Hepatocyte (in vitro differentiated cells): ENCODE measurements around the gene VNN1. TPM values are rescaled to one million over a fixed set of nuclear protein-coding genes. Genes with fewer than 3 reads are reported as not detected.

Experiments used
- DNase-seq: peaks from one replicate; pipeline ENCODE4 v3.0.0-alpha.2; 2016; ENCODE audit warnings: low spot score
- H2AFZ ChIP-seq: fragments of 200-600 bp; sonication (generic); 2 replicates; pipeline ENCODE4 v1.6.0; 2016; ENCODE audit warnings: antibody characterized with exemption, mild to moderate bottlenecking
- H3K27ac ChIP-seq: fragments of 200-600 bp; sonication (generic); 2 replicates; pipeline ENCODE4 v1.5.1; 2016; ENCODE audit warnings: mild to moderate bottlenecking
- H3K27me3 ChIP-seq: fragments of 200-600 bp; sonication (generic); 2 replicates; pipeline ENCODE4 v1.6.1; 2016
- H3K36me3 ChIP-seq: fragments of 200-600 bp; sonication (generic); replicated peaks from 2 replicates; pipeline ENCODE4 v1.5.1; 2016; ENCODE audit warnings: low read depth; ENCODE audit not compliant: insufficient read depth
- H3K4me1 ChIP-seq: fragments of 200-600 bp; sonication (generic); 2 replicates; pipeline ENCODE4 v1.5.1; 2016; ENCODE audit warnings: mild to moderate bottlenecking, moderate library complexity; ENCODE audit not compliant: insufficient read depth
- H3K4me2 ChIP-seq: fragments of 200-600 bp; sonication (generic); 2 replicates; pipeline ENCODE4 v1.6.0; 2016
- H3K4me3 ChIP-seq: fragments of 200-600 bp; sonication (generic); 2 replicates; pipeline ENCODE4 v1.5.1; 2016; ENCODE audit warnings: mild to moderate bottlenecking
- H3K79me2 ChIP-seq: fragments of 200-600 bp; sonication (generic); 2 replicates; pipeline ENCODE4 v1.6.0; 2017; ENCODE audit warnings: mild to moderate bottlenecking
- H3K9me2 ChIP-seq: fragments of 200-600 bp; sonication (generic); replicated peaks from 2 replicates; pipeline ENCODE4 v1.6.0; 2017; ENCODE audit warnings: mild to moderate bottlenecking; ENCODE audit not compliant: insufficient read depth
- H3K9me3 ChIP-seq: fragments of 200-600 bp; sonication (generic); 2 replicates; pipeline ENCODE4 v1.5.1; 2016; ENCODE audit warnings: low read depth, mild to moderate bottlenecking
- H4K20me1 ChIP-seq: fragments of 200-600 bp; sonication (generic); 2 replicates; pipeline ENCODE4 v1.6.0; 2016; ENCODE audit warnings: mild to moderate bottlenecking; ENCODE audit not compliant: insufficient read depth, poor library complexity, severe bottlenecking
- EZH2 ChIP-seq: fragments of 200-600 bp; sonication (generic); IDR thresholded peaks from 2 replicates; pipeline ENCODE4 v1.6.1; 2016; ENCODE audit warnings: antibody characterized with exemption, mild to moderate bottlenecking, borderline replicate concordance
- EZH2phosphoT487 ChIP-seq: fragments of 200-600 bp; sonication (generic); IDR thresholded peaks from one replicate; pipeline ENCODE4 v1.6.1; 2018; ENCODE audit warnings: antibody characterized with exemption, mild to moderate bottlenecking, low read depth, moderate library complexity; ENCODE audit not compliant: unreplicated experiment, severe bottlenecking
- WGBS: methylation state at CpG from one replicate; pipeline ENCODE4 v1.1.6; 2016; ENCODE audit warnings: low lambda C conversion rate; ENCODE audit errors: missing lambda C conversion rate; 5-methylcytosine and 5-hydroxymethylcytosine counted together
- polyA plus RNA-seq: library from polyadenylated mRNA; unstranded; fragments of >200 nt; fragmentation: Nextera tagmentation; extraction: Ambion mirVana; gene quantifications from 2 replicates; pipeline ENCODE4 v1.2.1, GENCODE V29; 2016
- total RNA-seq: library from RNA; depleted of rRNA; stranded (reverse); fragments of >200 nt; gene quantifications from 2 replicates; pipeline ENCODE4 v1.2.3, GENCODE V29; 2014
- TF ChIP-seq, protein P1 (sequence below): fragments of 200-600 bp; sonication (generic); IDR thresholded peaks from 2 replicates; pipeline ENCODE4 v1.5.1; 2016; ENCODE audit warnings: antibody characterized with exemption, mild to moderate bottlenecking; ENCODE audit not compliant: poor library complexity

Gene VNN1
- total and polyA plus RNA-seq, 2 experiments from 2014 or later, result 0.93 to 1.4 TPM

DNA sequence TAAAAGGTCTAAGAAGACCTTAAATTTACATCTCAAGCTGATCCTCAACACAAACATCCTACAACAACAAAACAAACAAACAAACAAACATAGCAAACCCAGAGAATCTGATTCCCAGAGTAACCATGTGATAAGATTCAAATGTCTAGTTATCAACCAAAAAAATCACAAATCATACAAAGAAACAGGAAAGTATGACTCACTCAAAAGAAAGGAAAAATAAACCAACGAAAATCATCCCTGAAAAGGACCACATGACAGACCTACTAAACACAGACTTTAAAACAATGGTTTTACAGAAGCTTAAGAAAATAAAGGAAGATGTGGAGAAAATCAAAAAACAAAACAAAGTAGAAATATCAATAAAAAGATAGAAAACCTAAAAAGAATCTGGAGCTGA lies 18.1 kb downstream of the VNN1 start:
- DNase-seq, result no peak
- WGBS, result 76% methylated on average over 1 of the region's 1 CpG
- Histone ChIP-seq H3K27me3 (no peaks in the 10 kb centered on the region), H3K4me3 (no peak overlapping the region), H3K27ac (no peak overlapping the region), H2AFZ (no peak overlapping the region), H3K9me2 (no peaks in the 10 kb centered on the region), H3K36me3 (no peaks in the 10 kb centered on the region), H3K4me1 (no peaks in the 10 kb centered on the region), H4K20me1 (no peaks in the 10 kb centered on the region), H3K9me3 (peaks cover 3% of the 10 kb centered on the region), H3K79me2 (no peaks in the 10 kb centered on the region), H3K4me2 (no peak overlapping the region)
- TF ChIP-seq EZH2 (no peak), EZH2phosphoT487 (no peak)
- TF ChIP-seq, protein P1, sequence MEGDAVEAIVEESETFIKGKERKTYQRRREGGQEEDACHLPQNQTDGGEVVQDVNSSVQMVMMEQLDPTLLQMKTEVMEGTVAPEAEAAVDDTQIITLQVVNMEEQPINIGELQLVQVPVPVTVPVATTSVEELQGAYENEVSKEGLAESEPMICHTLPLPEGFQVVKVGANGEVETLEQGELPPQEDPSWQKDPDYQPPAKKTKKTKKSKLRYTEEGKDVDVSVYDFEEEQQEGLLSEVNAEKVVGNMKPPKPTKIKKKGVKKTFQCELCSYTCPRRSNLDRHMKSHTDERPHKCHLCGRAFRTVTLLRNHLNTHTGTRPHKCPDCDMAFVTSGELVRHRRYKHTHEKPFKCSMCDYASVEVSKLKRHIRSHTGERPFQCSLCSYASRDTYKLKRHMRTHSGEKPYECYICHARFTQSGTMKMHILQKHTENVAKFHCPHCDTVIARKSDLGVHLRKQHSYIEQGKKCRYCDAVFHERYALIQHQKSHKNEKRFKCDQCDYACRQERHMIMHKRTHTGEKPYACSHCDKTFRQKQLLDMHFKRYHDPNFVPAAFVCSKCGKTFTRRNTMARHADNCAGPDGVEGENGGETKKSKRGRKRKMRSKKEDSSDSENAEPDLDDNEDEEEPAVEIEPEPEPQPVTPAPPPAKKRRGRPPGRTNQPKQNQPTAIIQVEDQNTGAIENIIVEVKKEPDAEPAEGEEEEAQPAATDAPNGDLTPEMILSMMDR, result no peak

DNA sequence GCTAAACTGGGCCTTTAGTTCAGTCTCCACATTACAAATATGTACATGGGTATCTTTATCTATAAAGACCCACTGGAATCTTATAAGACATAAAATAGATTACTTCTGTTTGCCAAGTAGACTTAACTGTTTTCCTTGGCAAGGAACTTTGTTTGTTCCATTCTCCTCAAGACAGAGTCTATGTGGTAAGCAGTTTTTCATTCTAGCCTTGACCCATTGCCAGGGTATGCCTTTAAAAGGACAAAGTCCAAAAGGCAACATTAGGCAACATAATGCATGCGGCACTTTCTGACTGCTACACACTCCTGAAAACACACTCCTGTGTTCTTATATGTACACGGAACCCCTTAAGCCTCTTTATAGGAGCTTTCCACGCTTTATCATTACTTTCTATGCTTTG lies 20.4 kb downstream of the VNN1 start:
- DNase-seq, result no peak
- Histone ChIP-seq H3K79me2 (no peaks in the 10 kb centered on the region), H3K36me3 (no peaks in the 10 kb centered on the region), H3K4me3 (no peak overlapping the region), H3K9me3 (peaks cover 3% of the 10 kb centered on the region), H3K27ac (no peak overlapping the region), H3K9me2 (no peaks in the 10 kb centered on the region), H2AFZ (no peak overlapping the region), H3K4me2 (no peak overlapping the region), H3K4me1 (no peaks in the 10 kb centered on the region), H3K27me3 (no peaks in the 10 kb centered on the region), H4K20me1 (no peaks in the 10 kb centered on the region)
- TF ChIP-seq, protein P1, result no peak
- TF ChIP-seq EZH2phosphoT487, result no peak
- no peak for TF ChIP-seq EZH2
- 84% methylated on average over 3 of the region's 3 CpGs for WGBS

DNA sequence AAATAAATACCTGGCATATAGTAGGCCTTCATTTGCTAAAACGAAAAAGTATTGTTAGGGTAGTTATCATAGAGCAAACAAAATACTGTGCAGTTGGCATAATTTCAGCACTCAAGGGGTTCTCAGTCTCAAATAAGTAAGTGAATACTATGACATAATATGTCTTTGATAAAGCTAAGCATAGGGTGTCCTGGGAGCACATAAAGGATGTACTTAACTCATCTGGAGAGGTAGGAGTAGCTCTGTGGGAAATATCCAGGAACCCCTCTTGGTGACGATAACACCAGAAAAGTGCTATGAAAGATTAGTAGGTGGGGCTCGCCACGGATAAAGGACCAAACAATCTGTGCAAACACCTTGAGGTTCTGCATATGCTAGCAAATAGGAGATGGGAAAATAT lies 23.2 kb downstream of the VNN1 start:
- no peaks in the 10 kb centered on the region for H3K79me2 ChIP-seq
- H2AFZ ChIP-seq, result no peak overlapping the region
- WGBS, result 92% methylated on average over 4 of the region's 4 CpGs
- no peak overlapping the region for H3K4me3 ChIP-seq
- no peaks in the 10 kb centered on the region for H3K9me3 ChIP-seq
- H3K4me2 ChIP-seq, result no peak overlapping the region
- no peaks in the 10 kb centered on the region for H3K36me3 ChIP-seq
- H3K4me1 ChIP-seq, result no peaks in the 10 kb centered on the region
- H4K20me1 ChIP-seq, result no peaks in the 10 kb centered on the region
- TF ChIP-seq, protein P1, result no peak
- TF ChIP-seq EZH2 (no peak), EZH2phosphoT487 (no peak)
- DNase-seq, result no peak
- no peaks in the 10 kb centered on the region for H3K27me3 ChIP-seq
- H3K27ac ChIP-seq, result no peak overlapping the region
- H3K9me2 ChIP-seq, result no peaks in the 10 kb centered on the region

DNA sequence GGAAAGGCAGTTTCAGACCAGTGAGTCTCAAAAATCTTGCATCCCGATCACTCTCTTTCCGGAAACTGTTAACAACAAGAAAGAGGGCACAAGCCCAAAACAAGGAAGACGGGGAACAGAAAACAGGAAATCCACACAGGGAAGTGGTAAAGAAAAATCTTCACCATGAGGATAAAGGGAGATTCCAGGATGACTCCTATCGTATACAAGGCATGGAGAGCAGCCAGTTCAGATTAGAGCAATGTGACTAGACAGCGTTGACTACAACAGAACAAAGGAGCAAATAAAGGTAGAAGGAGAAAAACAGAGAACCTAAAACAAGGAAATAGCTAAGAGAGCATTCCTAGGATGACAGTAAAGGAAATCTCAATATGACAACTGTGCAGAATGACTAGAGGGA lies 26.5 kb downstream of the VNN1 start:
- Histone ChIP-seq H3K36me3 (no peaks in the 10 kb centered on the region), H3K4me2 (no peak overlapping the region), H3K9me3 (no peaks in the 10 kb centered on the region), H4K20me1 (no peaks in the 10 kb centered on the region), H3K4me1 (no peaks in the 10 kb centered on the region), H3K4me3 (no peak overlapping the region), H3K79me2 (no peaks in the 10 kb centered on the region), H3K27me3 (no peaks in the 10 kb centered on the region), H3K27ac (no peak overlapping the region), H3K9me2 (no peaks in the 10 kb centered on the region), H2AFZ (no peak overlapping the region)
- 80% methylated on average over 5 of the region's 5 CpGs for WGBS
- no peak for DNase-seq
- TF ChIP-seq, protein P1, result no peak
- TF ChIP-seq EZH2 (no peak), EZH2phosphoT487 (no peak)
